Muscle of back (tissue), 11 donors: ENCODE results near the gene ETFB. TPM values are rescaled to one million over a fixed set of nuclear protein-coding genes. Genes with fewer than 3 reads are reported as not detected.

Source experiments
- DNase-seq, 3 donors: peaks; one replicate each; pipeline versions ENCODE4 v3.0.0 to v3.0.0-alpha.2; 2013
- polyA plus RNA-seq, 10 donors: library from polyadenylated mRNA; unstranded; fragments of 120-200 nt; gene quantifications; one replicate each; pipeline ENCODE4 v1.2.1, GENCODE V29; 2013; ENCODE audit not compliant: insufficient read length in 10 of 10

Gene ETFB
- polyA plus RNA-seq, 10 donors: 33.9 to 55.1 (median 42.4) TPM

- DNase-seq: no peak
These were observed 35.8 kb downstream of the ETFB start for GRCh38 chr19:51330366-51330765.

GRCh38 chr19:51329411-51329810 lies 36.8 kb downstream of the ETFB start:
- no peak for DNase-seq

GRCh38 chr19:51327066-51328001 lies 38.9 kb downstream of the ETFB start:
- peak in 2 of 3 donors; percentile 21 to 50 for DNase-seq

GRCh38 chr19:51326216-51327065 lies 39.7 kb downstream of the ETFB start:
- no peak for DNase-seq

- DNase-seq: no peak
These were observed 40.8 kb downstream of the ETFB start for GRCh38 chr19:51325161-51325976.

GRCh38 chr19:51324167-51324481 lies 42.1 kb downstream of the ETFB start:
- no peak for DNase-seq

- DNase-seq: no peak
These were observed 42.6 kb downstream of the ETFB start for GRCh38 chr19:51323481-51324166.

- no peak for DNase-seq
These were observed 44.4 kb downstream of the ETFB start for GRCh38 chr19:51321799-51322198.

GRCh38 chr19:51320280-51320657 lies 45.9 kb downstream of the ETFB start:
- DNase-seq: no peak

GRCh38 chr19:51319649-51320279 lies 46.4 kb downstream of the ETFB start:
- DNase-seq: no peak

GRCh38 chr19:51318687-51319648 lies 47.2 kb downstream of the ETFB start:
- no peak for DNase-seq

GRCh38 chr19:51317968-51318367 lies 48.2 kb downstream of the ETFB start:
- DNase-seq: no peak

GRCh38 chr19:51317376-51317775 lies 48.8 kb downstream of the ETFB start:
- DNase-seq: no peak

- DNase-seq: no peak
These were observed 49.5 kb downstream of the ETFB start for GRCh38 chr19:51316688-51317087.

GRCh38 chr19:51311351-51312257 lies 54.6 kb downstream of the ETFB start, which contains the start of gene IGLON5:
Gene IGLON5 (plus strand): TSS chr19:51311644. CDS start chr19:51311848, 204 bp downstream.
- DNase-seq: no peak

GRCh38 chr19:51305479-51305878 lies 60.7 kb downstream of the ETFB start:
- no peak for DNase-seq

- no peak for DNase-seq
These were observed 64.9 kb downstream of the ETFB start for GRCh38 chr19:51301266-51301665.

- no peak for DNase-seq
These were observed 68.8 kb downstream of the ETFB start for GRCh38 chr19:51297406-51297805.
